K562 (cell line): ENCODE measurements around the gene TMEM141. TPM values are rescaled to one million over a fixed set of nuclear protein-coding genes. Genes with fewer than 3 reads are reported as not detected.
"Not testable (repeated sequence)": the region's sequence is repeated elsewhere in the genome, so short reads cannot be mapped to it uniquely, and the experiment has no call there.

Experiments
- ATF1 ChIP-seq, 2 experiments: fragments of 450-650 bp in 1 of 2; IDR thresholded peaks; 2 replicates each; pipeline ENCODE4 v1.6.1; 2016; ENCODE audit warnings: missing compliant biosample characterization in 1 of 2, missing genetic modification characterization in 1 of 2
- CCNT2 ChIP-seq: IDR thresholded peaks from 2 replicates; pipeline ENCODE4 v1.6.1; 2011; ENCODE audit warnings: borderline replicate concordance, low read depth, mild to moderate bottlenecking, moderate library complexity, mixed read lengths, low read length; ENCODE audit not compliant: insufficient read length; ENCODE audit errors: extremely low read depth
- CXXC5 ChIP-seq: fragments of 250-450 bp; sonication (Bioruptor Pico); IDR thresholded peaks from 2 replicates; pipeline ENCODE4 v1.8.0; 2022; ENCODE audit warnings: inconsistent platforms, mild to moderate bottlenecking, moderate library complexity
- DNMT1 ChIP-seq: fragments of 450-650 bp; IDR thresholded peaks from 2 replicates; pipeline ENCODE4 v1.6.1; 2016; ENCODE audit warnings: antibody characterized with exemption, mild to moderate bottlenecking
- FIP1L1 ChIP-seq: fragments of 200-400 bp; formaldehyde crosslinking; IDR thresholded peaks from 2 replicates; pipeline ENCODE4 v1.6.1; 2018; ENCODE audit warnings: mild to moderate bottlenecking, low read depth, low read length; ENCODE audit not compliant: poor library complexity, severe bottlenecking
- MAZ ChIP-seq, 2 experiments: fragments of 450-650 bp in 1 of 2; sonication (generic) in 1 of 2; formaldehyde crosslinking; IDR thresholded peaks in 1 of 2; conservative IDR thresholded peaks in 1 of 2; 2 replicates each; pipeline versions ENCODE4 v1.4.0 to v1.5.0; 2020; ENCODE audit warnings: mild to moderate bottlenecking in 1 of 2, missing genetic modification reagents in 1 of 2
- MTA3 ChIP-seq: fragments of 450-650 bp; formaldehyde crosslinking; IDR thresholded peaks from 2 replicates; pipeline ENCODE4 v1.6.1; 2017; ENCODE audit warnings: mild to moderate bottlenecking, borderline replicate concordance
- MYNN ChIP-seq, 2 experiments: sonication (generic); formaldehyde crosslinking in 1 of 2; IDR thresholded peaks; 2 replicates each; pipeline versions ENCODE4 v1.5.0 to v1.6.1; 2016 to 2020; ENCODE audit warnings: antibody characterized with exemption in 1 of 2, missing genetic modification reagents in 1 of 2
- NCOR1 ChIP-seq: fragments of 450-650 bp; IDR thresholded peaks from 2 replicates; pipeline ENCODE4 v1.6.1; 2016; ENCODE audit warnings: mild to moderate bottlenecking, moderate library complexity
- NONO ChIP-seq, 2 experiments: fragments of 200-400 bp in 1 of 2; fragments of 450-650 bp in 1 of 2; formaldehyde crosslinking in 1 of 2; IDR thresholded peaks; 2 replicates each; pipeline ENCODE4 v1.6.1; 2017; ENCODE audit warnings: low read depth in 2 of 2, mild to moderate bottlenecking in 2 of 2, moderate library complexity in 2 of 2, low read length in 1 of 2
- POLR2A ChIP-seq: fragments of 450-650 bp; conservative IDR thresholded peaks from 2 replicates; pipeline ENCODE4 v1.6.1; 2016
- PTBP1 ChIP-seq: fragments of 200-400 bp; formaldehyde crosslinking; IDR thresholded peaks from 2 replicates; pipeline ENCODE4 v1.6.1; 2017; ENCODE audit warnings: low read depth, low read length
- RBM22 ChIP-seq: fragments of 200-400 bp; formaldehyde crosslinking; IDR thresholded peaks from 2 replicates; pipeline ENCODE4 v1.6.1; 2018; ENCODE audit warnings: low read length, low read depth; ENCODE audit not compliant: poor library complexity, severe bottlenecking
- SMC3 ChIP-seq: conservative IDR thresholded peaks from 2 replicates; pipeline ENCODE4 v1.6.1; 2011; ENCODE audit warnings: low read depth, low read length, improper control_type of control experiment; ENCODE audit not compliant: insufficient read depth
- SP1 ChIP-seq: sonication (generic); formaldehyde crosslinking; IDR thresholded peaks from 2 replicates; pipeline ENCODE4 v1.8.1; 2022; ENCODE audit warnings: mild to moderate bottlenecking, missing genetic modification reagents
- TFAP4 ChIP-seq: sonication (generic); formaldehyde crosslinking; IDR thresholded peaks from 2 replicates; pipeline ENCODE4 v1.8.0; 2022; ENCODE audit warnings: missing genetic modification reagents, mild to moderate bottlenecking, moderate library complexity, borderline replicate concordance
- TOE1 ChIP-seq, 2 experiments: fragments of 450-650 bp in 1 of 2; sonication (generic) in 1 of 2; formaldehyde crosslinking in 1 of 2; IDR thresholded peaks; 2 replicates each; pipeline versions ENCODE4 v1.7.1 to v1.8.0; 2016 to 2022; ENCODE audit warnings: borderline replicate concordance in 2 of 2, mild to moderate bottlenecking in 2 of 2, antibody characterized with exemption in 1 of 2, inconsistent platforms in 1 of 2, low read depth in 1 of 2, missing genetic modification reagents in 1 of 2, moderate library complexity in 1 of 2
- ZBTB9 ChIP-seq: fragments of 450-650 bp; formaldehyde crosslinking; IDR thresholded peaks from 2 replicates; pipeline ENCODE4 v1.4.0; 2020; ENCODE audit warnings: mild to moderate bottlenecking, moderate library complexity
- polyA plus RNA-seq, 8 experiments: library from polyadenylated mRNA; depleted of rRNA in 4 of 8; stranded (reverse) in 5 of 8; unstranded in 3 of 8; fragments of >200 nt; fragmentation: Nextera tagmentation in 2 of 8; fragmentation: Illumina TruSeq in 1 of 8; extraction: Ambion mirVana in 2 of 8; extraction: Trizol in 1 of 8; gene quantifications; 2 replicates each; pipeline versions ENCODE4 v1.2.1 to v1.2.3, GENCODE V29; 2011 to 2014; ENCODE audit warnings: inconsistent platforms in 1 of 8, missing spikeins in 1 of 8
- total RNA-seq, 7 experiments: library from RNA; depleted of rRNA in 6 of 7; stranded (reverse); fragments of >200 nt in 6 of 7; fragmentation: Illumina TruSeq in 2 of 7; extraction: Trizol in 2 of 7; gene quantifications; 2 replicates each; pipeline versions ENCODE4 v1.2.1 to v1.2.3, GENCODE V29; 2011 to 2021; ENCODE audit warnings: low replicate concordance in 1 of 7
- TF ChIP-seq, protein P1 (sequence below): fragments of 200-800 bp; sonication (Bioruptor generic); IDR thresholded peaks from 2 replicates; pipeline ENCODE4 v1.6.1; 2017; ENCODE audit warnings: missing genetic modification characterization, missing compliant biosample characterization
- TF ChIP-seq, protein P2 (sequence below): fragments of 250-450 bp; sonication (Bioruptor Pico); IDR thresholded peaks from 2 replicates; pipeline ENCODE4 v1.5.0; 2020; ENCODE audit warnings: mild to moderate bottlenecking, borderline replicate concordance

TMEM141 gene
- total and polyA plus RNA-seq, 9 of the 15 experiments (the other 6 are each of a cell fraction or from before 2014, with no cell fraction given): 21.5 to 123 (median 74.8) TPM

DNA sequence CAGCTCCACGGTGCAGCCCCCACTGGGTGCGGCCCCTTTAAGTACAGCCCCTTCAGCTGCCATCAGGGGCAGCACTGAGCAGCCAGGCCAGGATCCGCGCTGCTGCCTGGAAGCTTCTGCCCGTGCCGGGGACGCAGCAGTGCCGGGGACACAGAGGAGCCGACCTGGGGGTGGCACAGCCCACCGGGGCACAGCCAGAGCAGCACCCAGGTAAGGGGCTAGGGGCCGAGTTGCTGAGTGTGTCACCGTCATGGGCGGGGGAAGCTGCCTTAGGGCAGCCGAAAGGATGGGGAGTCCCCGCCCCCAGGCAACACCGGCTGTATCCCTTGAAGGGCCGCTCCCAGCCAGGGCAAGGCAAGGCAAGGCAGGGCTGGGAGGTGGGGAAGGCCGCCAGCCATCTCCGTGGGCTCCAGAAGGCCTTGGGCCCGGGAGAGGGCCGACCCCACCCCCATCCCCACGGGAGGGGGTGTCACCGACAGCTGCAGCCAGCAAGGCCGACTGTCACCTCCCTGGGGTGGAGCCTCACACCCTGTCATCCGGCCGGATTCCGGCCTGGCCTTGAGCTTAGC lies 51.3 kb downstream of the TMEM141 start, which contains the start of gene AJM1 (continued):
- TF ChIP-seq PTBP1 (0 out of 2 replicates have a peak, but pooled peaks have one; percentile 30), NONO (IDR thresholded peaks at IDR 0.05; ENCODE audit: low read depth in 2 of 2, low read length in 1 of 2) (0 out of 4 replicates have a peak, but pooled peaks of 1 of the 2 experiments have one; percentile 18), MAZ (CRISPR knock-in tag; conservative IDR thresholded peaks at IDR 0.05 in 1 of 2, IDR thresholded peaks at IDR 0.05 in 1 of 2) (peak; percentile 81 to 83), MYNN (IDR thresholded peaks at IDR 0.05) (peak; percentile 30; the same call in 1 of the 2 replicates), POLR2A (peak; percentile 75), TFAP4 (peak; percentile 82), SMC3 (0 out of 2 replicates have a peak, but pooled peaks have one; percentile 7), DNMT1 (0 out of 2 replicates have a peak, but pooled peaks have one; percentile 33), RBM22 (peak; percentile 87), TOE1 (IDR thresholded peaks at IDR 0.05; ENCODE audit: borderline replicate concordance) (peak; percentile 88), NCOR1 (0 out of 2 replicates have a peak, but pooled peaks have one; percentile 19), ATF1 (tag; IDR thresholded peaks at IDR 0.05) (peak; percentile 38; the same call in 1 of the 2 replicates), MTA3 (peak; percentile 68; the same call in 1 of the 2 replicates), CXXC5 (peak; percentile 45; the same call in 1 of the 2 replicates), SP1 (peak; percentile 49; the same call in 1 of the 2 replicates), ZBTB9 (CRISPR knock-in tag) (peak; percentile 40; the same call in 1 of the 2 replicates), CCNT2 (peak; percentile 64), FIP1L1 (peak; percentile 97)
- not testable (repeated sequence) for TF ChIP-seq MYNN (CRISPR knock-in tag; IDR thresholded peaks at IDR 0.05); TOE1 (CRISPR knock-in tag; IDR thresholded peaks at IDR 0.05; ENCODE audit: borderline replicate concordance, low read depth); ATF1 (CRISPR knock-in tag; IDR thresholded peaks at IDR 0.05)
- TF ChIP-seq, protein P1, sequence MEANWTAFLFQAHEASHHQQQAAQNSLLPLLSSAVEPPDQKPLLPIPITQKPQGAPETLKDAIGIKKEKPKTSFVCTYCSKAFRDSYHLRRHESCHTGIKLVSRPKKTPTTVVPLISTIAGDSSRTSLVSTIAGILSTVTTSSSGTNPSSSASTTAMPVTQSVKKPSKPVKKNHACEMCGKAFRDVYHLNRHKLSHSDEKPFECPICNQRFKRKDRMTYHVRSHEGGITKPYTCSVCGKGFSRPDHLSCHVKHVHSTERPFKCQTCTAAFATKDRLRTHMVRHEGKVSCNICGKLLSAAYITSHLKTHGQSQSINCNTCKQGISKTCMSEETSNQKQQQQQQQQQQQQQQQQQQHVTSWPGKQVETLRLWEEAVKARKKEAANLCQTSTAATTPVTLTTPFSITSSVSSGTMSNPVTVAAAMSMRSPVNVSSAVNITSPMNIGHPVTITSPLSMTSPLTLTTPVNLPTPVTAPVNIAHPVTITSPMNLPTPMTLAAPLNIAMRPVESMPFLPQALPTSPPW (CRISPR knock-in tag): peak; percentile 45
- TF ChIP-seq, protein P2, sequence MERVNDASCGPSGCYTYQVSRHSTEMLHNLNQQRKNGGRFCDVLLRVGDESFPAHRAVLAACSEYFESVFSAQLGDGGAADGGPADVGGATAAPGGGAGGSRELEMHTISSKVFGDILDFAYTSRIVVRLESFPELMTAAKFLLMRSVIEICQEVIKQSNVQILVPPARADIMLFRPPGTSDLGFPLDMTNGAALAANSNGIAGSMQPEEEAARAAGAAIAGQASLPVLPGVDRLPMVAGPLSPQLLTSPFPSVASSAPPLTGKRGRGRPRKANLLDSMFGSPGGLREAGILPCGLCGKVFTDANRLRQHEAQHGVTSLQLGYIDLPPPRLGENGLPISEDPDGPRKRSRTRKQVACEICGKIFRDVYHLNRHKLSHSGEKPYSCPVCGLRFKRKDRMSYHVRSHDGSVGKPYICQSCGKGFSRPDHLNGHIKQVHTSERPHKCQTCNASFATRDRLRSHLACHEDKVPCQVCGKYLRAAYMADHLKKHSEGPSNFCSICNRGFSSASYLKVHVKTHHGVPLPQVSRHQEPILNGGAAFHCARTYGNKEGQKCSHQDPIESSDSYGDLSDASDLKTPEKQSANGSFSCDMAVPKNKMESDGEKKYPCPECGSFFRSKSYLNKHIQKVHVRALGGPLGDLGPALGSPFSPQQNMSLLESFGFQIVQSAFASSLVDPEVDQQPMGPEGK (CRISPR knock-in tag): 0 out of 2 replicates have a peak, but pooled peaks have one; percentile 30
